NCI-H2107 (cell line): ENCODE measurements around the gene ACAA2.

Source experiments
- DNase-seq: peaks from one replicate; lab custom pipeline; 2025; lab: John Stamatoyannopoulos, UW

Gene ACAA2, protein sequence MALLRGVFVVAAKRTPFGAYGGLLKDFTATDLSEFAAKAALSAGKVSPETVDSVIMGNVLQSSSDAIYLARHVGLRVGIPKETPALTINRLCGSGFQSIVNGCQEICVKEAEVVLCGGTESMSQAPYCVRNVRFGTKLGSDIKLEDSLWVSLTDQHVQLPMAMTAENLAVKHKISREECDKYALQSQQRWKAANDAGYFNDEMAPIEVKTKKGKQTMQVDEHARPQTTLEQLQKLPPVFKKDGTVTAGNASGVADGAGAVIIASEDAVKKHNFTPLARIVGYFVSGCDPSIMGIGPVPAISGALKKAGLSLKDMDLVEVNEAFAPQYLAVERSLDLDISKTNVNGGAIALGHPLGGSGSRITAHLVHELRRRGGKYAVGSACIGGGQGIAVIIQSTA

DNA sequence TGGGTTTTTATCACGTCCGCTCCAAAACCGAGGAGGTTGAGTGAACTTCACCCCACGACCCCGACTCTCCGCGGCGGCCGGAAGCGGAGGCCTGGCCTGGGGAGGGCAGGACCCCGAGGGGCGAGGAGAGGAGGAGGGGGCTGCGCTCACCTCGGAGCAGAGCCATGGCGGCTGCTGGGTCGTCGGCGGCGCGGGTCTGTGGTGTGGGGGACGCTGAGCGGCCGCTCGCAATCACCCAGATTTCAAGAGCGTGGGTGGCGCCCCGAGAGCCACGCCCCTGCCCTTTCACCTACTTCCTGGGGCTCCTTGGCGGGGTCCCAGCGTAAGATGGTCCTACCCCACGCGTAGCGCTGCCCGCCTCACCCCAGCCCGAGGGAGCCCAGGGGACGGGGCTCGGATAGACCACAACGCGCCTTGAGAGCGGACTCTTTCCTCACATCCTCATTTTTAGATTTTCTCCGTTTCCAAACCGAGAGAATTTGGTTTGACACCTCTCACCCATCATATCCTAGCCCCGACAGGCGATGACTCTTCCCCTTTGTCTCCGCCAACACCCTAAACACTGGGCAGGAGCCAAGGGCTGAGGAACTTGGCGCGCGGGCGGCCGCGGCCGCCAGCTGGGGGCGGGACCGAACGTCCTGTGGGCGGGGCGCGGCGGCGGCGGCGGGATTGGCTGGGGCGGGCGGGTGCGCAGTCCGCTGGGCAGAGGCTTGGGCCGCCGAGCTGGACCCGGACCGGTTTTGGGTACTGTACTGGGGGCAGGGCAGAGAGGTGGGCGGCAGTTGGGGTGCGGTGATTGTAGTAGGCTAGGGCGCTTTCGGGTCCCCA, at the start of gene ACAA2:
ACAA2 (minus strand) TSS at position 215 of the 828 bp plus-strand sequence; CDS start at position 166, 49 bp downstream.
- peak; percentile 74 for DNase-seq

DNA sequence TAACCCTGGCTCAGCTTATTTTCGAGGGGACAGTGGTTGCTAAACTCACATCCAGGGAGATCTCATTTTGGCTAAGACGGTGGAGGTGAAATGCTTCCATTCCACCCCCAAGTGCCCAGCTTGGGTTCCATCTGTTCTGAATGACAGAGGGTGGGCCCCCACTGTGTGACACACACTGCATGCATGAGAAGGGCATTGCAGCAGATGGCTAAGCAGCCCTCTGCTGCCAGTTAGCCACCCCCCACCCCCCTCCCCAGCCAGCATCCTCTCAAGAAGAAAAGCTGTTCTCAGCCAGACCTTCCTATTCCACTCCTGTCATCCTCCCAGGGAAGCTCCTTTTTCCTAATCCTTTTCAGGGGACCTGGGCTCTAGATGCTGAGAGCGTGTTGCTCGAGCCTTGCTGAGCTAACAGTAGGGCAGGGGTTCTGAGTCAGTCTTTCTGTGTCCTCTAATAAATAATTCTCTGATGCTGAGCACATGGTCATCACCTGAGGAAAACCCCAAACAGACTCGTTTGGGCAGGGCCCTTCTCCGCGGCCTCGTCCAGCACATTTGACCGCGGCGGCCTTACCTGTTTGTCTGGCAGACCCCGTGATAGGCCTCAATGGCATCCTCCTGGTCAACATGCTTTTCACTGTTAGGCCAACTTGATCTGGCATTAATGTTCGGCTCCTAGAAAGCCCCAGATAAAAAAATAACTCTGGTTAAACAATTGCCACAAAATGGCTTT, 49.5 kb upstream of the ACAA2 start:
- DNase-seq = no peak

DNA sequence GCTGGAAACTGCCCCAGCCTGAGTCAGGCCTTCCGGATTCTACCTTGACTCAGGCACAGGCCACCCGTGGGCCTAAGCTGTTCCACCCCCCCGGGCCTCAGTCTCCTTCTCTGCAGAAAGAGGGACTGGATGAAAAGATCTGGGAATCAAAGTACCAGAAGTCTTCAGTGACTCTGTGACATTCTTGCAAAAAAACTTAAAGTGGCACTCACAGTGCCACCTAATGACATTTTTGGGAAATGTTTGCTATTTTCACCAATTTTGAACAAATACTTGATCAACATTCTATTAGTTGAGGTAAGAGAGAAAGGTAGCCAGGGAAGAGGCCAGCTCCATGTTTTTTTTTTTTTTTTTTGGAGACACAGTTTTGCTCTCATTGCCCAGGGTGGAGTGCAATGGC, 48.3 kb upstream of the ACAA2 start:
- DNase-seq = no peak

DNA sequence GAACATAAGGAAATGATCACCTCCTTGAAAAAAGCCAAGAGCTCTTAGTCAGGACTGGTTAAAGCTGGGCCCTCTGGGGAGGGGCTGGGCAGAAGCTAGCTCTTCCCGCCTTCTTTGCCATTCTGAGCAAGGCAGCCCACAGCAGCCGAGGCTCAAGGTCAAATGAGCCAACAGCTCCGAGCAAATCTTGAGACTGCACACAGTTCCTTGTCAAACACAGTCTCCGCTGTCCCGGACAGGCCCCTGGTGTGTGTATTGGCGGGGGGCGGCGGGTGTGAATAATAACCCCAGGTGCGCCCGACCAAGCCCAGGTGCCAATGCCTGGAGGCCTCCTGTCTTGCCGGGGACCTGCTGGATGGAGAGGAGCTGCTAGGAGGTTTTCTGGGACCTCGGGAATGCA, 46.4 kb upstream of the ACAA2 start:
- no peak for DNase-seq

DNA sequence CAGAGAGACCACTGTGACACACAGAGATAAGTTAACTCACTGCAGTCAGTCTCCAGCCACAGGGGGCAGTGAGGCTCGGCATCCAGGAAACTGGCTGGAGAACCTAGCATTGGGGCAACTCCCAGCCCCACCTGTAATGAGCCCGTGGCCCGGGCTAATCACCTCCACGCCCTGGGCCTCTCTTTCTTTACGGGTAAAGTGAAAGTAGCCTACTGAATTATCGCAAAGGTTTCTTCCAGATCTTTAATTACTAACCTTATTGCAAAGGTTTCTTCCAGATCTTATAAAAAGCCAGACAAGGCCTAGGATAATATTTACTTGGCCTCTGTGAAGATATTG, 45.7 kb upstream of the ACAA2 start:
- DNase-seq = no peak

DNA sequence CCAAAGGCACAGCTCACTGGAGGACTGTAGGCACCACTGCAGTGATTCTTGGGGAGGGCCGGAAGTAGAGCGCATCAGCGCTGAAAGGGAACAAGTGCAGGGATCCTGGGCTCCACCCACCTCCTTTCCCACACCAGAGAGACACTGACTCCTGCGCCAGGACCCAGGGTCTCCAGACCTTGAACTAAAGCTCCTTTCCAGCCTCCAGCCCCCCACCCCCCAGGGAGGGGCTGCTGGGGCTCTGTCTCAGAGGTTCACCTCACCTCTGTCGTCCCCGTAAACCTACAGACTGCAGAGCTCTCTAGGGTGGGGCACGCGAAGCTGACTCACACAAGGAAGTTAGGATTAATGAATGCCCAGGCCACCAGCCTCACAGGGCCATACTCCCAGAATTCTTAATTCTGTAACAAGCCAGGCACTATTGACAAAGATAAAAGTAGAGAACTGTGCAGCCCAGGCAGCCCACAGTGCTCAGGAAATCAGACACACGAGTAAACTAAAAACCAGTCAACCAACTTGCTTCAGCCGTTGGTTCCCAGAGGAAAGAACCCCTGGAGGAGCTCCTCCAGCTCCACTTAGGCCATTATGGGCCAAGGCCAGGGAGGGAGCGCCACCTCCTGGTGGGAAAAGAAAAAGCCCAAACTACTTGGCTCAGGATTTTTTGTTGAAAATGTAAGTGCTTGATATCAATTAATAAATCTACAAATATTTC, 45.1 kb upstream of the ACAA2 start:
- DNase-seq = peak; percentile 62

DNA sequence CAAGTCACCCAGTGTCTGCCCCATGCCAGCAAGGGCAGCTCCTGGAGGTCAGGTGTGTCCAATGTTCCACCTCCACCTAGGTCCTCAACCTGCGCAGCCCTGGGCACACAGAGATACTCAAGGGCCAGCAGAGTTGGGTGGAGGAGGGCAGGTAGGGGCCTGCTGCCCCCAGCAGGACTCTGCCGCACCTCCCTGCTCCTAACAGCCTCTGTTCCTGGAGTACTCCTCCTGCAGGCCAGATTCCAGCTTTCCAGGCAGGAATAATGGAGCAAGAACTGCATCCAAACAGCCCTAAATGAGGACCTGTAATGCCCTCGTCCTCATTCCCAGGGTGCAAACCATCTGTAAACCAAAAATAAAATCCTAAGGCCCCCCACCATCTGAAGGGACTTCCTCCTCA, 44.4 kb upstream of the ACAA2 start:
- no peak for DNase-seq

DNA sequence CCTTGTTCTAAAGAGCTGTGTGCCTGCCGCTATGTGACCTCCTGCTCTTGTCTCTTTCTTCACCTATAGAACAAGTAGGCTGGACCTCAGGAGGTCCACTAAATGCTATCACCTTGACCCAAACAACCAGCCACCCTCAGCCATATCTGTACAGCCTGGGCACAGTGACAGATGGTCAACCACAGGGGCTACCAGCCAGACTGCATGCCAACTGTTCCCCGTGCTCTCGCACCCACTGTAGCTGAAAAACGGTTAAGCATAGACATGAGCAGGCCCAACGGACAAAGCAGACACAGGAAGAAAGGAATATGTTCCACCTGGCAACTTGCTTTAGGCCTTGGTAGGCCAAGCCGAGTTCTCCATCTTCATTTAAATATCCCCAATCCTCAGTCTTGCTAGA, 43.2 kb upstream of the ACAA2 start:
- no peak for DNase-seq

DNA sequence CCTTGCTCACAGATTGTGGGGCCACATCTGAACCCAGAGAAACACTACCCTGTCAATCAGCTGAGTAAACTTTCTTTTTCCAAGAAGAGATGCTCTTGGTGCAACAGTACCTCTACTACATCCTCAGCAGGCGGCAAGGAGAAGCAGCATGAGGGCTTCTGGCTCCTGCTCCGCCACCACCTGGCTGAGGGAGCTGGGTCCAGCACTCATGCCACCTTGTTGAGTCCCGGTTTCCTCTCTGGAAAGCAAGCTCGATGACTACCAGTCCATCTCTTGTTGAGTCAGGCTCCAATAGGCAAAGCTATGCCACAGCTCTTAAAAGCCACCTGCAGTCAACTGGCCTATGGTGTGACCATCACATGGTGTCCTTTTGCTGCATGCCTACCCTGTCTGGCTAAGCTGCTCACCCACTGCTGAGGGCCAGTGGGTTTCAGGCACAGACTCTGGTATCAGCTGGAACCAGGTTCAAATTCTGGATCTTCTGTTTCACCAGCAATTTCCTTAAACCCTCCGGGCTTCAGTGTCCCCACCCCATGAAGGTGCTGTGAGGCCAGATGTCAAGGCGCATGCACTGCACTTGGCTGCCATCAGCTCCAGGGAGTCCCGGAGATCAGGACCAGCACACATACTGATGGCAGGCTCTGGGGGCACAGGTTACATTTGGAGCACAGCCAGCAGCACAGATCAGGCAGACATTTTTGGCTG, 42.5 kb upstream of the ACAA2 start:
- no peak for DNase-seq

DNA sequence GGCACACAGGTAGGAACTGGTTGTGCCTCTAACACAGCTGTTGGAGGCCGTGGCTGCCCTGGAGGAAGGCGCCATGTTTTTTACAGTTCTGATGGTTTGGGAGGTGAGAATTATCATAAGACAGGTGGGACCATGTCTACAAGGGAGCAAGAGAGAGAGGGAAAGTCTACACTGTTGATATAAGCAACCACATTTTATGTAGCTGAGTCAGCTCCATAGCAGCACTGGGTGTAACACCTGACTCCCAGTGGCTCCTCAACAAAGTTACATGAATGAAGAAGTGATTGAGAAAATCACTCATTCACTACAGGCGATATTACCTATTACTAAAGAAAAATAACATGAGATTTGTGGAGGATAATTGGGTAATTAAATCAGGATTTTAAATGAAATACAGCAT, 41.3 kb upstream of the ACAA2 start:
- no peak for DNase-seq

DNA sequence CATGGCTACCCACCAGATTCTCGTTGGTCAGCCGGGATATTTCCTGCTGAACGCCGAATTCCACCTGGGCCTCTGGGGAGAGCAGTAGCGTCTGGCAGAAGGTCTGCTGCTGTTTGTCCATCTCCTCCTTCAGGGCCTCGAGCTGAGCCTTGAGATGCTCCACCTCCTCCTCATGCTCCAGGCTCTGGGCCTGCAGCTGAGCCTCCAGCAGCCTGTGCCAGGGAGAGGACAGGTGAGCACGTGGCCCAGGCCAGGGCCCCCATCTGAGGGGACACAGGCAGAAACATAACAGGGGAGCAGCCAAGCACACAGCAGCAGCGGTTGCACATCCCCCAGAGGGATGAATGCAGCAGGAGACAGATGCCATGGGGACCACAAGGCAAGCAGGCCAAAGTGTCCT, 40.1 kb upstream of the ACAA2 start:
- DNase-seq = no peak

DNA sequence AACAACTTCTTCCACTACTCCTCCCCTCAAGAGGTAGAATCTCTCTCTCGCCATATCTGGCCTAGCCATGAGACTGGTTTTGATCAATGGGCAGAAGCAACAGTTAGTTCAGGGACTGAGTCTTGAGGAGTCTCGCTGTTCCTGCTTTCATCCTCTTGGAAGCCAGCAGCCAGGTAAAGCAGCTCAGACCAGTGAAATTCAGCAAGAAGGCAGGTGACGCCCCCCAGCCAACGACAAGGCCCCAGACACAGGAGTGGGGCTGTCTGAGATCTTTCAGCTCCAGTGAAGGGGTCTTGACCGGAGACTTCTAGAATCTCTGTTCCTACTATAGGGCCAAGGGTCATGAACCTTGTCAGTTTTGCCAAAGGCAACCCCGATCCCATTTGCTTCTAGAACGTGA, 39.7 kb upstream of the ACAA2 start:
- DNase-seq = no peak

DNA sequence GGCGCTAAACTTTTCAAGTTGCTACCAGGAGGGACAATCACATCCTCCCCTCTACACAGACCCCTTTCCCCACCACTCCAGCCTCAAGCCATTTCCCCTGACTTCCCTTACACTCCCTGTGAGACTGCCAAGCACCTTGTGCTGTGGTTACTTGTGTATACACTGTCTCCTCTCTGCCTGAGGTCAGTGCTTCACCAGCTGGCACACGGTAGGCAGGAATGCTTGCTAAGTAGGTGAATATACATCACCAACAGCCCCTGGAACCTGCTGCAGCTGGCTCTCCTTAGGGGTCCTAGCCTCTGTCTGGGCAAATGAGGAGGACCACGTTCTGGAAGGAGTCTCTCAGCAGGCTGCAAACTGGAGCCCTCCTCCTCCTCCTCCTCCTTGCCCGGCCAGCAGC, 38.3 kb upstream of the ACAA2 start:
- DNase-seq = no peak

DNA sequence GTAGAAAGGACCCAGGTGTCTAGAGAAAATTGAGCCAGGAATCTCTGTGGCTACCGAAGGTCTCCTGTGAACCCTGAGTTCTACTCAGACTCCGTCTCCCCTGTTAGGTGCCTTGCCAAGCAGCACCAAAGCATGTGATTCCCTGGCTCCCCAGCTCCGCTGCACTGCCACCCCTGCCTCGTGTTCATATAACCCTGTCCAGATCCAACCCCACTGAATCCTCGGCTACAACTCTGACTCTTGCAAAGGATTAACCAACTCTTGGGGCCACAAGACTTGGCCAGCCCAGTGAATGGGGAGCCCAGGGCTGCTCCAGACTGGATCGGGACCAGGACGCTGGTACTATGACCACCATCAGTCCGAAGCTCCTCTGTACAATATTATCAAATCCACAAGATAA, 37.3 kb upstream of the ACAA2 start:
- DNase-seq = no peak

DNA sequence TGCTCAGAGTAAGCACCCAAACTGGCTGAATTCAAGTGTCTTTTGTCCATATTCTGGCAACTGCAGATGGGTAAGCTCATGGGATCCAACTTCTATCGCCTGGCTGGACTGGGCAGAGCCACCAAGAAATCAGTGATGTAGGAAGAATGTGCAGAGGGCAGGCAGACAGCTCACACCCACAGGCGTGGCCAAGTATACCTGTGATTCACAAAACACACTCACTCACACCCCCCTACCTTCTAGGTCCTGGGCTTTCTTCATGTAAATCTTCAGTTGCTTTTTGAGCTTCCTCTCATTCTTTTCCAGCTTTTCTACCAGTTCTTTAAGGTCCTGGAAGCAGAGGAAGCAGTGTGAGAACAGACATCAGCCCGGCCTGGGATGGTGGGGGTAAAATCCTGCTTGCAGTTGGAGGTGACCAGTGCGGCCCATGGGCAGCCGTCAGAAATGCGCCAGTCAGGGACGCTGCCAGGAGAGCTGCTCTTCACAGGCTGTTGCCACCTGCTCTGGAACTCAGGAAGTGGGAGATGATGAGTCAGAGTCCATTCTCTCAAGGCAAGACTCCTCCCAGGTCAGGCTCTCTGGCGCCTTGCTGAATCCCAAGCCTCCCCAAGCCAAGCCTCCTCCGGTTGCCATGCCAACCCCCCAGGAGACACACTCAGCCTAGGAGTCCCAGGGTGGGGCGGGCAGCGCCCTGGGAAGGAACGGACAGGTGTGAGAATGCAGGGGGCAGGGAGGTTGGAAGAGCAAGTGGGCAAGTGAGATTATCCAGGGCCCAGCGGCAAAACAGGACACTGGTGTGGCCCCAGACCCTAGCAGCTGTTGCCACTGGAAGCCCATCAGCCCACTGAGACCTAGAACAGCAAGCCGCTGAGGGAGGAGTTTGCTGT, 36.2 kb upstream of the ACAA2 start:
- peak; percentile 86 for DNase-seq

DNA sequence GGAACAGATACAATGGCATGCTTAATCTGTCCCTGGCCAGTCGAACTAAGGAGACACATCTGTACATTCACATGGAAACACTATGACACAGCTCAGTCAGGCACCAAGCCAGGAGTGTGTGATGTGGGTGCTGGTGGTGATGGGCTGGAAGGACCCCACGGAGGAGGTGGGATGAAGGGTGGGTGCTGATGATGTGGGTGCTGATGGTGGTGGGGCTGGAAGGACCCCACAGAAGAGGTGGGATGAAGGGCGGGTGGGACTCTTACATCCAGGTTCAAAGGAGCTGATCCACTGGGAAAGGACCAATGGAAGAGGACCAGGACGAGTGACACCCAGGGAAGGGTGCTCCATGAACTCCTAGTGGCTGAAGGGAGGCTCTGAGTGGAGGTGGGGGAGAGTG, 34.8 kb upstream of the ACAA2 start:
- DNase-seq = no peak

DNA sequence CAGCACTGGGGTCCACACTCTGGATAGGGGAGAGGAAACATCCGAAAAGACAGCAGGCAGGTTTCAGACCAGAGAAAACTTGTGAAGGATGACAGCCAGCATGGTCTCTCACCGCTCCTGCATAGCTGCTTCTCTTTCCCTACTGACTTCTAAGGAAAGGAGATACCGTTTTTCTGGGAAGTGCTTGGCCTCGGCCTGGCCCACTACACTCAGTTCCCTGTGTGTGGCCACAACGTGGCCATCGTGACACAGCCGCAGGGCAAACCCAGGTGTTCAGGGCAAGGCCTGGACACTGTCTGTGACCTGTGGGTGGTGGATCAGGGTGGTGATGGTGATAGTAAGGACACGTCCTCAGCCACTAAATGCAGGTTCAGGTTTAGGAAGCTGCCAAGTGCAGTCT, 34.2 kb upstream of the ACAA2 start:
- DNase-seq = no peak

DNA sequence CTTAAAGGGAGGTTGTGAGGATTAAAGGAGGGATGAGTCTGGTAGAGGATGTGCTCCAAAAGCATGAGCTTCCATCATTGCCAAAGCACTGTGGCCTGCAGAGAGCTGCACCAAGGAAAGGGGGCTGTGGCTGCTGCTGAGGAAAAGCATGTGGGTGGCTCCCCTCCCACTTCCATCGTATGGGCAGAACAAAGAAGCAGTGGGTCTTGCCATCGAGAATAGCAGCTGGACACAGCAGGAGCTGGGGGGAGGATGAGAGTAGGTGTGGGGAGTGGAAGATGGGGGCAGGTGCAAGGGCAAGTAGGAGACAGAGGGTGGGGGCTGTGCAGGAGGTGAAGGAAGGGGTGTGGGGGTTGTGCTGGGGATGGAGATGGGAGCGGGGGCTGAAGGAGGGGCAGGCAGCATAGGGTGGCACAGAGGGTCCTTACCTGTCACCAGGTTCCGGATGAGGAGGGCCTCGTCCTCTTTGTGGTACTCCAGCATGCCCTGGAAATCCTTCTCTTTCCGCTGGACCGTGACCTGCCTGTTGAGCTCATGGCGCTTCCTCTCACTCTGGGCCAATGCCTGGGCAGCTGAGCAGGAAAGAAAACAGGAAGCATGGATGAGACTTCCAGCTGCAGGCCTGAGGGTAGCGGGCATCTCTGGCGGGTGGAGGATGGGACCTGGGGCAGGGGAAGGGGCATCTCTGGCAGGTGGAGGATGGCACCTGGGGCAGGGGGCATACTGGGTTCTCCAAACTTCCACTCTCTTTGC, 33.6 kb upstream of the ACAA2 start:
- DNase-seq = peak; percentile 19

DNA sequence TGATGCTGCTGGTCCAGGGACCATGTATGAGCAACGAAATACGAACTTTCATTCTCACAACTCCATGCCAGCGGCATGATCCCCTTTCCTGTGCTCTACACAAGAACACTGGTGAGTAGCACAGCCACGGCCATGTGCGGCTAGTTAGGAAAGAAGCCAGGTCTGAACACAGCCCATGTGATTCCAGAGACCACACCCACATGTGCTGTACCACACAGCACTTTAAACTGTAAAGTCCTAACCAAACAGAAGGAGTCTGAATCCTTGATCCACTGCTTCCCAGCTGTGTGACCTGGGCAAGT, 33.0 kb upstream of the ACAA2 start:
- no peak for DNase-seq
